ENCODE results near the gene SEC62.

- no peak for TF ChIP-seq EZH2 (IDR thresholded peaks at IDR 0.05; ENCODE audit: borderline replicate concordance, low read length)
- TF ChIP-seq CTCF (conservative IDR thresholded peaks at IDR 0.05 in 1 of 2, IDR thresholded peaks at IDR 0.05 in 1 of 2; ENCODE audit: extremely low read depth in 1 of 2, insufficient read depth in 1 of 2, low read depth in 1 of 2, low read length in 2 of 2), result no peak
These were observed 27.3 kb upstream of the SEC62 start for GRCh38 chr3:169939320-169939719.

All from mammary epithelial cell (primary cell).